ENCODE measurements around the gene CPVL.

CPVL gene

DNA sequence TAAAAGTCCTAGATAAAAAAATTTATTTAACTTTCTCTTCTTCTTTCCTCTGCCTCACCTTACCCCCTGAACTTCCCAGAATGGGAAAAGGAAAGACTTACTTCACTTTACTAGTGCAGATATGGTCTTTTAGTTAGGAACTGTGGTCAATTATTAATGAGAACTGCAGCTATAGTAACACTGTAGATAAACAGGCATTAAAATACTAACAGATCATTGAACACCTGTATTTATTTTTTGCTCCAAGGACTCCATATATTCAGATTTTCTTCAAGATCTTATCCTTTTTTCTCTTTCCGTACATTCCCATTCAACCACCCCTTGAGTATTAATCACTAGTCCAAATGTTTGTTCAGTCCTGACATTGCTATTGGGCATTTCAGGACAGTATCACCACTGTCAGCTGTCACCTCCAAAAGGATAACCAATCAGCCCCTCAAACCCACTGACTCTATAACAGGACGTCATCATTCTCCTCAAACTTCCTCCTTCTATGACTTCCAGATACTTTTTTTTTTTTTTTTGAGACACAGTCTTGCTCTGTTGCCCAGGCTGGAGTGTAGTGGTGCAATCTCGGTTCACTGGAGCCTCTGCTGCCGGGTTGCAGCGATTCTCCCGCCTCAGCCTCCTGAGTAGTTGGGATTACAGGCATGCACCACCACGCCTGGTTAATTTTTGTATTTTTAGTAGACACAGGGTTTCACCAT lies 4.2 kb downstream of the CPVL start:
- no peak overlapping the region for H3K27ac Mint-ChIP-seq
- no peaks in the 10 kb centered on the region for H3K4me1 Mint-ChIP-seq

DNA sequence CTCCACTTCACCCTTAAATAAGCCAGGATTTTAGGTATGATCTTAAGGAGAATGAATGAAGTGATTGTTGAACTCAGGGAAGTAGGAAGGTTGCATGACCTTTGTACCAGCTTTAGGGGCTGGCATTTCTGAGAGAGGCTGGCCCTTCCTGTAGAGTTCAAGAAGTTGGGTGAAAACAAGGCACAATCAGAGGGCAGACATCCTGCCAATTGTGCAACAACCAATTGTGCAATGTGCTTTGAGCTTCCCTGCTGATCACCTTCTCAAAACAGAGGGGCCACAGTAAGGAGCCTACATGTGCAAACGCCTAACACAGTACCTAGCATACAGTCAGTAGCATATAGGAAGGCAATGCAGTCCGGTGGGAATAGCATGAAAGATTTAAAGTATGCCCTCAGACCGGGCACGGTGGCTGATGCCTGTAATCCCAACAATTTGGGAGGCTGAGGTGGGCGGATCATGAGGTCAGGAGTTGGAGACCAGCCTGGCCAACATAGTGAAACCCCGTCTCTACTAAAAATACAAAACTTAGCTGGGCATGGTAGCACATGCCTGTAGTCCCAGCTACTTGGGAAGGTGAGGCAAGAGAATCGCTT lies 5.4 kb downstream of the CPVL start:
- H3K27ac Mint-ChIP-seq = no peak overlapping the region
- H3K27me3 Mint-ChIP-seq = peaks cover 31% of the 10 kb centered on the region
- H3K4me1 Mint-ChIP-seq = no peaks in the 10 kb centered on the region
- H3K9me3 Mint-ChIP-seq = peaks cover 3% of the 10 kb centered on the region
- DNase-seq = no peak
- no peaks in the 10 kb centered on the region for H3K36me3 Mint-ChIP-seq (ENCODE audit: low read depth)
- no peak for ATAC-seq
- no peak overlapping the region for H3K4me3 Mint-ChIP-seq

More for the DNA sequence above, 4.2 kb downstream of the CPVL start:
- peaks cover 44% of the 10 kb centered on the region for H3K27me3 Mint-ChIP-seq
- ATAC-seq = no peak
- no peak for DNase-seq
- no peaks in the 10 kb centered on the region for H3K36me3 Mint-ChIP-seq (ENCODE audit: low read depth)
- H3K9me3 Mint-ChIP-seq = no peaks in the 10 kb centered on the region
- H3K4me3 Mint-ChIP-seq = no peak overlapping the region

DNA sequence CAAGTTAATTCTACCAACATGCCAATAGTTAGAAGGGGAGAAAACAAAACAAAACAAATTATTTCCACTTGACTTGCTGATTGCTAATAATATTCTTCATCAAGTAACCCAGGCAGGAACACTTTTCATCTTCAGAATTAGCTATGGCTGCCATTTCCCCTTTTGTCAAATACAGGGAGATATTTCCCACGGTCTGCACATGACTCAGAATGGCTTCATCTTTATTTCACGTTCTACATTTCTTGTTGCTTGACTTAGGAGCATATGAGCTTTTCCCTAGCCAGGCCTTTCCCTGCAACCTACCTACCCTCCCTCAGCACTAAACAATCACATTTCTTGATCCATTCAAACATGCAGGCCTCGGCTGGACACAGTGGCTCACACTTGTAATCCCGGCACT lies 6.5 kb downstream of the CPVL start:
- H3K27me3 Mint-ChIP-seq = peaks cover 20% of the 10 kb centered on the region
- H3K9me3 Mint-ChIP-seq = peaks cover 3% of the 10 kb centered on the region
- H3K4me3 Mint-ChIP-seq = no peak overlapping the region
- no peaks in the 10 kb centered on the region for H3K36me3 Mint-ChIP-seq (ENCODE audit: low read depth)
- DNase-seq (no peak), ATAC-seq (no peak)
- no peak overlapping the region for H3K27ac Mint-ChIP-seq
- H3K4me1 Mint-ChIP-seq = no peaks in the 10 kb centered on the region

DNA sequence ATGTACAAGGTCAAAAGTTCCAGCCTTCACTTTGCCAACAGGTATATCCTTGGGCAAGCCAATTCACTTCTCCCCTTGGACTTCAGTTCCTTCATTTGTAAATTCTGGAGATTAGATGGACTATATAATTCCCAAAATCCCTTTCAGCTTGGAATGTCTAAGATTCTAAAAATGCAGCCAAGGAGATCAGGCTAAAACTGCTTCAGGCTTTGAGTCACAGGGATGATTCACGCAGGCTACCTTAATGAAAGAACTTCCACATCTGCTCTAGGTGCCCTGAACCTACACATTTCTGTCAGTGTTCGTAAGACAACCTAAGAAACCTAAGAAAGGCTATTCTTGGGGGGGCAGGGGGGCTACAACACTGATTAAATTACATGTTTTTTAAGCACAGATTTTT lies 7.1 kb downstream of the CPVL start:
- Mint-ChIP-seq H3K4me3 (no peak overlapping the region), H3K27ac (no peak overlapping the region), H3K27me3 (peaks cover 16% of the 10 kb centered on the region), H3K9me3 (peaks cover 3% of the 10 kb centered on the region), H3K36me3 (ENCODE audit: low read depth) (no peaks in the 10 kb centered on the region), H3K4me1 (no peaks in the 10 kb centered on the region)
- ATAC-seq (no peak), DNase-seq (no peak)

DNA sequence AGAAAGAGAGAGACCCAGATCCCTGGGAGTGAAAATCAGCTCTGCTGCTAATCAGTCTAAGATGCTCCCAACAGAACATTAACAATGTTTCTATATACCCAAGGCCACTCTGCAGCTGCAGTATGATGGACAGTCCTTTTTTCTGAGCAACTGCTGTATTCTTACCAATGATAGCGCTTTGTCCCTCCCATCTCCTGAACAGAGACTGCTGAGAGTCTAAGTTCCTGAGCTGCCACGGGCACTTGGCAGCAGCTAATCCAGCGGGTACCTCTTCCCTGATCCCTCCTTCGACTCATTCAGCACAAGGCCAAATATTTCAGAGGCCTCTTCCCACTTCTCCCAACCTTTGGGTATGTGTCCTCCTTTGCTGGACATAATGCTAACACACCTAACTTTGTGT lies 7.7 kb downstream of the CPVL start:
- Mint-ChIP-seq H3K4me3 (no peak overlapping the region), H3K4me1 (no peaks in the 10 kb centered on the region), H3K27me3 (peaks cover 13% of the 10 kb centered on the region), H3K27ac (no peak overlapping the region), H3K36me3 (ENCODE audit: low read depth) (no peaks in the 10 kb centered on the region), H3K9me3 (peaks cover 3% of the 10 kb centered on the region)
- ATAC-seq (no peak), DNase-seq (no peak)

DNA sequence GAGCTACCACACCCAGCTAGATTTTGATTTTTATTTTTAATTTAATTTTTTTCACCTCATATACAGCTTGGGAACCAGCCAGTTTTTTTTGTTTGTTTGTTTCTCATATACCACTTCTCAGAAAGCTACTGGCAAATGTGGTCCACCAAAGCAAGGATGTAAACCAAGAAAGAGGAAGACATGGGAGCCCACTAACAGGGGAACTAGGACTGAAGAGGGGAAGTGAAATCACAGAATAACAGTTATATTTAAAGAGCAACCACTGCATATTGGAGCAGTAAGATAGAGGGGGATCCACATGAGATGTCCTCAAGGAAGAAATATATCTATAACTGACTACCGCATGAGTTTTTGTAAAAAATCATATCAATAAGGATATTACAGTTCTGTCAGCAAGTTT lies 10.5 kb downstream of the CPVL start:
- Mint-ChIP-seq H3K4me1 (no peaks in the 10 kb centered on the region), H3K4me3 (no peak overlapping the region), H3K9me3 (peaks cover 3% of the 10 kb centered on the region), H3K36me3 (ENCODE audit: low read depth) (no peaks in the 10 kb centered on the region), H3K27ac (no peak overlapping the region), H3K27me3 (peaks cover 9% of the 10 kb centered on the region)
- no peak for ATAC-seq
- no peak for DNase-seq

DNA sequence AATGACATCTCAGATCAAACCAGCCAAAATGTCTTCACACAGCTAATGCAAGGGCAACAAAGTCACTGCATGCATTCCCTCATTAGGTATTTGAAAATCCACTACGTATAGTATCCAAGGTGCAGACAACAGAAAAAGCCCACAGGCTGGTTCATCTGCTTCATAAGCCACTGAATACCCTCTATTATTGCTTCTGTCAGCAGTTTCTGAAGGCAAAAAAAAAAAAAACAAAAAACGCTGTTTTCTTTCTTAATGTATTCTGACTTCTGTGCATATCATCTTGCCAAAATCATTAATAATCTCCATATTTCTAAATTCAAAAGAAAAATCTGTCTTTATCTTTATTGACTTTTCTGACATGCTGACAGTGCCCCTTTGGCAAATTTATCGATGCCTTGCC lies 13.4 kb downstream of the CPVL start:
- DNase-seq = no peak
- peaks cover 9% of the 10 kb centered on the region for H3K27me3 Mint-ChIP-seq
- peaks cover 3% of the 10 kb centered on the region for H3K9me3 Mint-ChIP-seq
- no peaks in the 10 kb centered on the region for H3K4me1 Mint-ChIP-seq
- no peak overlapping the region for H3K27ac Mint-ChIP-seq
- H3K36me3 Mint-ChIP-seq (ENCODE audit: low read depth) = no peaks in the 10 kb centered on the region
- no peak overlapping the region for H3K4me3 Mint-ChIP-seq
- no peak for ATAC-seq

DNA sequence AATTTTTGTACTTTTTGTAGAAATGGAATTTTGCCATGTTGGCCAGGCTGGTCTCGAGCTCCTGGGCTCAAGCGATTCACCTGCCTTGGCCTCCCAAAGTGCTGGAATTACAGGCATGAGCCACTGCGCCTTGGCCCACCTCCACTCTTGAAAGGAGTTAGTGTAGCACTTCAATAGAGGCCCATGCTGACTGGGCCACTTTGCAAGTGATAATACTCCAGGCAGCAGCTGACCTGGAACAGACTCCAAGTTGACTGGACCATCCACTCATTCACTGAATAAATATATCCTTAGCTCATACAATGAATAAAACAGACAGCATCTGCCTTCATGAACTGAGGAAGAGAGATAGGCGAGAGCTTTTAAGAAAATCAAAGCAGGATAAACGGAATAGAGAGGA lies 14.7 kb downstream of the CPVL start:
- Mint-ChIP-seq H3K27ac (no peak overlapping the region), H3K27me3 (peaks cover 9% of the 10 kb centered on the region), H3K36me3 (ENCODE audit: low read depth) (no peaks in the 10 kb centered on the region), H3K4me1 (no peaks in the 10 kb centered on the region), H3K4me3 (no peak overlapping the region), H3K9me3 (peaks cover 3% of the 10 kb centered on the region)
- ATAC-seq (no peak), DNase-seq (no peak)

DNA sequence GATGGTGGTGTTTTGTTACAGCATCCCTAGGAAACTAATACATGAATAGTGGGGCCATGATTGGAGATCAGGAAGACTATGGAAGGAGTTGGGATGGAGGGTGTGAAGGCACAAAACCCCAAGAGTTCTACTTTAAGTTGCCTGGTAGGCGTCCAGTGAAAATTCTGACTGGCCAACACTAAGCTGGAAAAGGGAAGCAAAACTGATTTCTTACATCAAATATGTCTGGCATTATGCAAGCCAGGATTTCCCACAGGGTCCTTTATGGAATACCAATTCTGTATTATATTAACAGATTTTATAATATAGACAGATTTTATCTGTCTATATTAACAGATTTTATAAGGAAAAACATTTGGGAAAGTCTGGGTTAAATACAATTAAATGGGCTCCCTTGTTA lies 16.2 kb downstream of the CPVL start:
- ATAC-seq = no peak
- H3K4me3 Mint-ChIP-seq = no peak overlapping the region
- no peaks in the 10 kb centered on the region for H3K4me1 Mint-ChIP-seq
- no peak overlapping the region for H3K27ac Mint-ChIP-seq
- peaks cover 9% of the 10 kb centered on the region for H3K27me3 Mint-ChIP-seq
- no peaks in the 10 kb centered on the region for H3K36me3 Mint-ChIP-seq (ENCODE audit: low read depth)
- DNase-seq = no peak
- H3K9me3 Mint-ChIP-seq = no peaks in the 10 kb centered on the region

DNA sequence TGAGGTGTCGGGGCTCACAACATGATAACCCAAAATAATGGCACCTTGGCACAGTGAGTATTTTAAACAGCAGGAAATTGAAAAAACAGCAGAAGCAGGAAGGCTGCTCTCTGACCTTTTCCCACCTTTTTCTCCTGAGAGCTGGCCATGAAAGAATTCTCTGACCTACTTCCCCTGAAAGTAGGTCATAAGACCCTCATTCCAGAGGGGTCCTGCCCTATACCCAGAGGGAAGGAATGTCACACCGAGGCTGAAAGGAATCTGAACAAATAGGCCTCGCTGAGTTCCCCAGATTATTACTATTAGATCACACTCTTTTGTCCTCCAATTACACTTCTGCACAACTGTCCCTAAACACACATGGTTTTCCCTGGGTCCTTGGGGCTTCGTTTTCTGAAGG lies 18.8 kb downstream of the CPVL start:
- H3K27me3 Mint-ChIP-seq = peaks cover 6% of the 10 kb centered on the region
- H3K27ac Mint-ChIP-seq = no peak overlapping the region
- H3K9me3 Mint-ChIP-seq = no peaks in the 10 kb centered on the region
- ATAC-seq = no peak
- H3K4me1 Mint-ChIP-seq = no peaks in the 10 kb centered on the region
- no peak overlapping the region for H3K4me3 Mint-ChIP-seq
- DNase-seq = no peak
- no peaks in the 10 kb centered on the region for H3K36me3 Mint-ChIP-seq (ENCODE audit: low read depth)

DNA sequence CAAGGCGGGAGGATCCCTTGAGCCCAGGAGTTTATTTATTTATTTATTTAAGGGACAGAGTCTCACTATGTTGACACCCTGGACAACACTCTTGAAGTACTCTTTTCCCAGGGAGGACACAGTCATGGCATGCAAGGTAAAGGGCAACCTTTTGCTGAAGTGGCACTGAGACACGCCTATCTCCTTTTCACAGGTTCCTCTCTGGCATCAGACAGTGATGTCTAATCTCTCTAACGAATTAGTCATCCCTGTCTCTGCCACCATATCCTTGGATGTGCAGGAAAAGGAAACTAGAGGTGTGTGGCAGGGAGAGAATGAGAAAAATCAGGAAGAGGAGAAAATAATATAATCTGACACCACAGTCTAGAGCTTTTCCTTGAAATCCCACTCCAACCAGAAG lies 19.5 kb downstream of the CPVL start:
- Mint-ChIP-seq H3K9me3 (no peaks in the 10 kb centered on the region), H3K36me3 (ENCODE audit: low read depth) (no peaks in the 10 kb centered on the region), H3K27me3 (peaks cover 6% of the 10 kb centered on the region), H3K27ac (no peak overlapping the region), H3K4me1 (no peaks in the 10 kb centered on the region), H3K4me3 (no peak overlapping the region)
- DNase-seq (no peak), ATAC-seq (no peak)

DNA sequence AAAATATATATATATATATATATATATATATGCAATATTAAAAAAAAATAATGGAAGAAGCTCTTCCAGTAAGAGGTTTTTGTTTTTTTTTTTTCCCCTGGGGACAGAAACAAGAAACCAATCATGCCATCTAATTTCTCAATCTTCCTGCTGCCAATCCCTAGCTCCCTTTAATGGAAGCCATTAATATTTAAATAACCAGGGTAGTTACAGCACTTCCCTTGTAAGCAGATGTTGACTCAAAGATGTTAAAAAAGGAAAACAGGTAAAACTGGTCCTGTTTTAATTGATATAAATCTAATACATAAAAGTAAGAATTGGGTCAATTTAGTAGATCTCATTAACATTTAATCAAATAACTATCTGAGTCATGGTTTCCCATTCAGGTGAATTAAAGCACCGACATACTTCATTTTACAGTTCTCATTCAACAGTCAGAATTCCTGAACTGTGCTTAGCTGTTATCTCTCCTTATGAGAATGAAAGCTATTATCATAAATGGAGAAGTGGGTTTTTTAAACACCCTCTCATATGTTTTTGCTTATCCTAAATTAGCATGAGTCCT lies 22.6 kb downstream of the CPVL start:
- Mint-ChIP-seq H3K4me1 (no peaks in the 10 kb centered on the region), H3K27ac (no peak overlapping the region), H3K36me3 (ENCODE audit: low read depth) (no peaks in the 10 kb centered on the region), H3K27me3 (peaks cover 3% of the 10 kb centered on the region), H3K4me3 (no peak overlapping the region), H3K9me3 (no peaks in the 10 kb centered on the region)
- DNase-seq (no peak), ATAC-seq (no peak)

DNA sequence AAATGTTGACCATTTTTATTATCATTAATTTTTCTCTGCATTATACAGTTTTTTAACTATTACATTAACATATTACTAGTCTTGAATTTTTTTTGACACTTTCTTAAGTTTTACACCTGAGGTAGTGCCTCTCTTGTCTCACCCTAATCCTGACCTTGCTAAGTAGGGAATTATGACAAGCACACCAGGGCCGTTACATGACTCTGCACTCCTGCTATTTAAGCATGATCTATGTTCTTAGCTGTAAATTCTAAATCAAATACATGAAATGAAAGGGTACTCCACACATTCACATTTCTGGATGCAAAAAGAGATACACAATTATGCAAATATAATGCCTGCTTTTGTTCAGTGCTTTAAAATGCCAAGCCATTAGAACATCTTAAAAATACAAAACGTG lies 23.6 kb downstream of the CPVL start:
- Mint-ChIP-seq H3K4me1 (no peaks in the 10 kb centered on the region), H3K27ac (no peak overlapping the region), H3K27me3 (peaks cover 5% of the 10 kb centered on the region), H3K36me3 (ENCODE audit: low read depth) (no peaks in the 10 kb centered on the region), H3K9me3 (no peaks in the 10 kb centered on the region), H3K4me3 (no peak overlapping the region)
- DNase-seq (no peak), ATAC-seq (no peak)

DNA sequence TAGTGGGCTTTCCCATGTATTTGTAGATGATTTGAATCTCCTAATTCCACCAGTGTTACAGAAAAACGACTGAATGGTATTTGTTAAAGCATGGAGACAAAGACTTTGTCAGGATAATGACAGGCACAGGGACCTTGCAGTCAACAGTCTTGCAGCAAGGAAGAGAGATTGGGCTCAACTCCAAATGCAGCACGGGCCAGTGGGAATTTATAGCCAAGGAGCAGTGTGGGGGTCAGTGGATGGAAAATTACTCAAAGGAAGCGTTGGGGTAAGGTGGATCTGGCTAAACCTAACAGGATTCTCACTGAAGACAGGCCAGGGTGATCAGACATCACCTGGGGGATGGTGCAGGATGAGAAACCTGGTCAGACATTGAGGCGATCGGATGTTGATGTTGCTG lies 24.3 kb downstream of the CPVL start:
- Mint-ChIP-seq H3K36me3 (ENCODE audit: low read depth) (no peaks in the 10 kb centered on the region), H3K4me3 (no peak overlapping the region), H3K27ac (no peak overlapping the region), H3K27me3 (peaks cover 5% of the 10 kb centered on the region), H3K9me3 (no peaks in the 10 kb centered on the region), H3K4me1 (no peaks in the 10 kb centered on the region)
- ATAC-seq (no peak), DNase-seq (no peak)

DNA sequence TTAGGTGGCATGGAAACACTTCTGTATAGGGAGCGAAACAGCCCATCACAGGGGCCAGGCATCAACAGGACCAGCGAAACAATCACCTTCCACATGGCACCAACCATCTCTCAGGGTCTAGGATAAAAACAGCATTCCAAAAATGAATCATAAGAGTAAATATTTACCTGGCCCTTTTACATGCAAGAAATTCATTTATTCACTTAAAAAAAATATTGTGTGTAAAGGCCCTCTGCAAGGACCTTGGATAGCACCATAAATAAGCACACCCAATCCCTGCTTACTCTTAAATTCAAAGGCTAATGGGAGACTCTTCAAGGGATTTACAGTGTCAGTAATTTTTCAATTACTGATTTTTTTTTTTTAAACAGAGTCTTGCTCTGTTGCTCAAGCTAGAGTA lies 25.4 kb downstream of the CPVL start:
- no peaks in the 10 kb centered on the region for H3K36me3 Mint-ChIP-seq (ENCODE audit: low read depth)
- H3K4me1 Mint-ChIP-seq = no peaks in the 10 kb centered on the region
- DNase-seq (no peak), ATAC-seq (no peak)
- peaks cover 11% of the 10 kb centered on the region for H3K27me3 Mint-ChIP-seq
- no peaks in the 10 kb centered on the region for H3K9me3 Mint-ChIP-seq
- no peak overlapping the region for H3K4me3 Mint-ChIP-seq
- H3K27ac Mint-ChIP-seq = no peak overlapping the region

Data from activated naive CD8-positive, alpha-beta T cell treated with anti-CD3 and anti-CD28 coated beads, Interleukin-2, amount 50 U/mL, for 24 hours (primary cell).